Occipital lobe (tissue), 2 donors: ENCODE data around the gene TRMT10B. TPM values are rescaled to one million over a fixed set of nuclear protein-coding genes. Genes with fewer than 3 reads are reported as not detected.

Experiments used
- DNase-seq: peaks from one replicate; lab custom pipeline; 2025; lab: John Stamatoyannopoulos, UW
- total RNA-seq: library from RNA; depleted of rRNA; stranded (reverse); fragments of >200 nt; gene quantifications from one replicate; pipeline ENCODE4 v1.2.3, GENCODE V29; 2014

Gene TRMT10B, protein sequence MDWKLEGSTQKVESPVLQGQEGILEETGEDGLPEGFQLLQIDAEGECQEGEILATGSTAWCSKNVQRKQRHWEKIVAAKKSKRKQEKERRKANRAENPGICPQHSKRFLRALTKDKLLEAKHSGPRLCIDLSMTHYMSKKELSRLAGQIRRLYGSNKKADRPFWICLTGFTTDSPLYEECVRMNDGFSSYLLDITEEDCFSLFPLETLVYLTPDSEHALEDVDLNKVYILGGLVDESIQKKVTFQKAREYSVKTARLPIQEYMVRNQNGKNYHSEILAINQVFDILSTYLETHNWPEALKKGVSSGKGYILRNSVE
- total RNA-seq: 4.8 TPM

DNA sequence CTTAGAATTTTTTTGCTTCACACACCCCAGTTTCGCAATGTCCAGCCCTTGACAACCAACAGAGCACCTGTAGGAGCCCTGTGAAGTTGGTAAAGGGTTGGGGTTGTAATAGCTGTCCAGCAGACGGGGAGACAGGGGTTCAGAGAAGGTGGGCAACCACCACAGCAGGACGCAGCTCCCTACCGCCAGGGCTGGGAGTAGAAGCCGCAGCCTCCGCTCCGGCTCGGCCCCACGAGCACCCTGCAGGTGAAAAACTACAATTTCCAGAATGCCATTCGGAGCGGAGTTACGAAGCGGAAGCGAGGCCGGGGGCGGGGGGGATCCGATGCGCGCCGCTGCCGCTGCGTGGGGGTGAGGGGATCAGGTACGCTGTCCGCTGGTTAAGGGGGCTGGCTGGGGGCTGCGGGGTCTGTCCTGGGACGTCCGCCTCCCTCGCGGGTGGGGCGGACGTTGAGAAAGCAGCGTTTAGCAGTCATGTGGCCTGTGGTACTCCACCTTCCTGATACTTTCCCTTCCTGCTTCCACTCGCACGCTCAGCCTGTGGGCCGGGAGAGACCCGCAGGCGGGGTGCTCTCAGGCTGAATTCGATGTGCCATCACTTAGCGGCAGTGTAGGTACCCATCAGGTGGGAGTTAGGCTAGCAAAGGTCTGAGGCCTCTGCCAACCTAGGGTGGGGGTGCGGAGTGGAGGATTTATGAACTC, at the start of gene TRMT10B:
Gene TRMT10B, plus strand, starts transcription at position 317 of the 702 bp plus-strand sequence. CDS start 8,127 bp downstream, outside the sequence.
- peak; percentile 55 for DNase-seq

DNA sequence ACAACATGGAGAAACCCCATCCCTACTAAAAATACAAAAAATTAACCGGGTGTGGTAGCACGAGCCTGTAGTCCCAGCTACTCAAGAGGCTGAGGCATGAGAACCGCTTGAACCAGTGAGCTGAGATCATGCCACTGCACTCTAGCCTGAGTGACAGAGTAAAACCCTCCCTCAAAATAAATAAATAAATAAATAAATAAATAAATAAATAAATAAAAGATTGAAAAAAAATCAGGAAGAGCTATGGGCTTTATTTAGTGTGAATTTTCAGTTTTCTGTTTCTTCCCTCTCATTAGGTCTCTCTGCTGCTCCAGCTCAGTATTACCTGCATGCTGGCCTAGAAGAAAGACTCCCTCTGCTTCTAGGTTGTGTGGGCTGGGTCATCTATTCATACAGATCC, 47.8 kb upstream of the TRMT10B start:
- DNase-seq: no peak

DNA sequence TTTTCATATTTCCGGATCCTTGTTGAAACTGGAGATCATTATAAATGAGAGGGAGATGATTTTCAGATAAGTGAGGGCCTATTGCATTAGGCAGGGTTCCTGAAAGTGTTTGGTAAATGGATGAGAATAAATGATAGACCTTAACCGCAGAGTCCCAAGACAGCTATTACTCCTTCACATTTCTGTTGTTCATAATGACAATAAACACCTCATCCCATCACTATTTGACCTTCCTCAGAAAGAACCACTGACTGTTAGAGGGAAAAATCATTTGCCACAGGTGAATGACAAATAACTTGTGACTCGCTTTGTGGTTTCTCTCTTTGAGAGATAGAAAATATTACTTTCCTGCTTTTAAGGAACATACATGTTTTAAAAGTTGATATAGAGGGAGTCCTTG, 47.3 kb upstream of the TRMT10B start:
- DNase-seq: no peak

DNA sequence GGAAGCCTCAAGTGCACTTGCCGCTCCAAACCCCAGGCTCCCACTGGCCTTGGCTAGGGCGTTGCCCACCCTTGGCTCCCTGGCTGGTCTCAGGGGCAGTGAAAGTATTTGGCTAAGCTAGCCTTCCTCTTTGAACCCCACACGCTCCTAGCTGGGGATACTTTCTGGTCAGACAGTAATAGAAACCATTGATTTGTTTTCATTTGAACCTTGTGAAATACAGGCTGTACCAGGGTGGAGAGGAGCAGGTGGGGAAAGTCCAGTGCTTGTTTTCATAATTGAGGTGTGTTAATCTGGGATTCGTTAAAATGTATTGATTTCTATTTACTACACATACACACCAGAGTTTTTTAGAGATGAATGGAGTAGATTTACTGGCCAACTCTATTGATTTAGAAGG, 45.9 kb upstream of the TRMT10B start:
- DNase-seq: no peak

DNA sequence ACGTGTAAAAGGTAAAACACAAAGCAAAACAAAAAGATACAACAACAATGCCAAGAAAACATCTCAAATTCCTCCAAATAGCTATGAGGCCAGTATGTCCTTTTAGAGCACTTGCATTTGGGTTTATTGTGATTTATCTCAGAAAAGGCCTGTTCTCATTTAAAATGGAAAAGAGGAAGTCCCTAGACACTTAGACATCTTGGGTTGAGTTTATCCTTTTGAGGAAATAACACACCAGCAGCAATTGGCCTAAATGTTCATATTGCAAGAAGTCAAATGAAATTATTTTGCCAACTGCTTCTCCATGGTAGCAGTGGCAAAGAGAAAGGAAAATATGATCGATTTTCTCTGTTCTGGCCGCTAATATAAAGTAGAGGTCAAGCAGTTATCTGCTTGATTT, 43.6 kb upstream of the TRMT10B start:
- no peak for DNase-seq

DNA sequence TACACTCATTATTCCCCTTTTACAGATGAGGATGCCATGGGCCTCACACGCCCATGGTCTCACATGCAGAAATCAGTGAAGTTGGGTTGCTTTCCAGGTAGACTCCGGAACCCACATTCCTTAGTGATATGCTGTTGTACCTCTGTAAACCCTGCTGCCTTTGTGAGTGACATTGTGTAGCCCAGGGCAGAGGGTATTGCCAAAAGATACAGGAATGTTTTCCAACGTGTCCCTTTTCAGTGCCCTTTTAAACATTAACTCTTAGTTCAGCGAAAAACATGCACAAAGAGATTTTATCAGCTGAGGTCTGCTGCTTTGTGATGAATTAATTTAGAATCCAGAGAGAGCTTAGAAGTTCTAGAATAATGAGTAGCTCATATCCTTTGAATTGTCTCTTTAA, 38.3 kb upstream of the TRMT10B start:
- DNase-seq: no peak

DNA sequence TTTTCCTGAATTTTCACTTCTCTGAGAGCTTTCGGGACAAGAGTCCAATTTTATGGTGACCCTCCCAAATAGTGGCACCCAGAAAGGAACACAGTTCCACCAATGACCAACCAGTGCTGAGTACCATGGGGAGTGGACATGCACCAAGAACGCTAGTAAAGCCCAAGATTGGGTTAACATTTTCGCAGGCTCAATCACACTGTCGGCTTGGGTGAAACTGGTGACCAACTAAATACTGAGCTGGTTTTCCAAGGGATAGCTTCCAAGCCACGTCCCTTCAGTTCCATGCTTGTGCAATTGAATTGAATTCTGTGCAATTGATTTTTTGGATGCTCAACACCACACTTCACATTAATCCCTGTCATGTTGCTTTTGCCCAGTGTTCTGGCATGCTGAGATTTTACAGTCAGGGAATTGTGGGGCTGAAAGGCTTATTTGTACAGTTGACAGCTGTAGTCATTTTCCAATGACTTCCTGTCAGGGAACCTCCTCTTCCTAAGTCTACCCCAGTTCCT, 37.6 kb upstream of the TRMT10B start:
- DNase-seq: no peak

DNA sequence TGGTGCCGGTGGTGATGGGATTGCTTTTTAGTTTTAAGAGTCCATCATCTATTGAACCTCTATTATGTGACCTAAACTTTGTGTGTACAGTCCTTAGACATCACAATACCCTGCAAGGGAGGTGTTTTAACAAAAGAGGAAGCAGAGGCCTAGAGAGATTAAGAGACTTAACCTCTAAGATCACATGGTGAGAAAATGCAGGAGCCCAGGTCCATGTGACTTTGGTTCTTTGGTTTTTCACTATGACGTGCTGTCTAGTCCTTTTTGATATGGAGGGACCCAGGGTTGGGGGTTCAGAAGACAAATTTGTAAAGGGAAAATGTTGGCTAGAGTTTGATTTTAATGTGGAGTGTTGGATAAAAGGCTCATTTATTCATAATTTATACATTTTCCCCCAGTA, 34.1 kb upstream of the TRMT10B start:
- no peak for DNase-seq

DNA sequence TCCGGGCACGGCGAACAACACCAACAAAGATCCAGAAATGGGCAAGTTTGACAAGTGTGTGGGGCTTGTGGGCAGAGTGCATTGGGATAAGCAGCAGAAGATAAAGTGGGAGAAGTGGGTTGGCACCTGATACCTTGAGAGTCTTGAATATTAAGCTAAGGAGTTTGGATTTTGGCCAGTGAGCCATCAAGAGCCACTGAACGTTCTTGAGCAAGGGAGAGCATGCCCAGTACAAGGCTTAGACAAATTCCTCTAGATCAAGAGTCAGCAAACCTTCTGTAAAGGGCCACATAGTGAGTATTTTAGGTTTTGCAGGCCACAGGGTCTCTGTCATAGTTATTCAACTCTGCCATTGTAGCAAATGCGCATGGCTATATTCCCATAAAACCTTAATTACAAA, 26.6 kb upstream of the TRMT10B start:
- DNase-seq: no peak

DNA sequence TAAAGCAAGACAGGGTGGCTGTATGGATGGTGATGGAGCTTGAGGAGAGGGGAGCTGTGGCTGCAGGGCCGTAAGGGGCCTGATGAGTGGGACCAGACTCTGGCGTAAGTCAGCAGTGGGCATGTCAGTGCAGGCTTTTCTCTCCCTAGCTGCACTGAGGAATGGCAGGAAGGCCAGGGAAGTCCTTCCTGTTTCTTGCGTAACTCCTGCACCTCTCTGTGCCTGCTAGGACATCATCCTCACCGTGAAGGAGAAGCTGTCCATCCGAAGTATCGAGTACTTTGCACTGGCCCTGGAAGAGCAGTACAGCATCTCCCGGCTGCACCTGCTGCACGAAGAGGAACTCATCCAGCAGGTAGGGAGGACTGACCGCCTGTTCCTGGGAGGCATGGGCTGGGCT, 24.1 kb upstream of the TRMT10B start:
- no peak for DNase-seq

DNA sequence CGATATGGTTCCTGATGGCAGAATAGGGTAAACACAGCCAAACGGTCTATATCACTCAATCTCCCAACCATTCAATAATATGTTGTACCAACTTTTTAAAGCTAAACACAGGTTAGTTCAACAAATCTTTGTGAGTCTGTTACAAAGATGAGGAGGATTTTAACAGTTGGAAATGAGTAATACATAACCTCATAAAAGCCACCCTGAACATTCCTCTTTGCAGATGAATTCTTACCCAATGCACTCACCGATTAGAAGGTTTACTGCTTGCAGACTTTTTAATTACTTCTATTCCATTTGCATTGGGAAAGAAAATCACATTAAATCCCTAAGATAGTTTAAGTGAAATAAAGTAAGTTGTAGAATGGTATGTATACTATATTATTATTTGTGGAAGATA, 23.3 kb upstream of the TRMT10B start:
- DNase-seq: no peak

DNA sequence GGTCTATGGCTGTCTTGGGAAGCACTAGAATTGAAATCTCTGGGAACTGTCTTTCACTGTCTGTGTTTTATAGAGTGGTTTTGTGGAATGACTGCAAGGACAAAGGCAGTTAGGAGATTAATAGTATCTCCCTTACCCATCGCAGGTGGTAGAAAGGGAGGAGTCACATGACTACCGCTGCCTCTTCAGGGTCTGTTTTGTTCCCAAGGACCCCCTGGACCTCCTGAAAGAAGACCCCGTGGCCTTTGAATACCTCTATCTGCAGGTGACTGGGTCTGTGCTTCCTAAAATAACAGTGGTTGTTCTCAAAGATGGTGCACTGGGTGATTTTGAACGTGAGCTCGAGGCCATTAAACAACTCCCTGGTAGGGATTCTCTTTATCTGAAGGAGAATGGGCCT, 22.8 kb upstream of the TRMT10B start:
- DNase-seq: no peak

DNA sequence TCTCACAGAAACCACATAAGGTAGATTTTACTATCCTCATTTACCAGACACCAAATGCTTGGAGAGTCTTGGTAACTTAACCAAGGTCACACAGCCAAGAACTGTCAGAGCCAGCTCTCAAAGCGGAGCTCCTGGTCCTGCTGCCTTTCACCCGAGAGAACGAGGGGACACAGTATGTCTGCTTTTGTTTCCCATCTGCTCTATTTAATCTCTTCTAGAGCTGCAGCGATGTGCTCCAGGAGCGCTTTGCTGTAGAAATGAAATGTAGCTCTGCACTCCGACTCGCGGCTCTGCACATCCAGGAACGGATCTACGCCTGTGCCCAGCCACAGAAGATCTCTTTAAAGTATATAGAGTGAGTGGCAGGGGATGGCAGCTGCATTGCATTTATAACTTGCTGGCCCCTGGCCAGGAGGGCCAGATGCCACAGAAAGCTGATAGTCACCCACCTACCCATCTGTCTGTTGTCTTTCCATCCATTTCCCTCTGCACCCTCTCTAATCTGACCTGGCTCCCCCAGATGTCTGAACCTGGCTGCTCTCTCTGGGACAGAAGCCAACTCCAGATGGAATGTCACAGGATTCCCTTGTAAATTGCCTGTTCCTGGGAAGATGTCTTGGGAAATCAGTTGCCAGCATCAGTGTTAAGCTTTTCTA, 21.4 kb upstream of the TRMT10B start:
- DNase-seq: no peak

DNA sequence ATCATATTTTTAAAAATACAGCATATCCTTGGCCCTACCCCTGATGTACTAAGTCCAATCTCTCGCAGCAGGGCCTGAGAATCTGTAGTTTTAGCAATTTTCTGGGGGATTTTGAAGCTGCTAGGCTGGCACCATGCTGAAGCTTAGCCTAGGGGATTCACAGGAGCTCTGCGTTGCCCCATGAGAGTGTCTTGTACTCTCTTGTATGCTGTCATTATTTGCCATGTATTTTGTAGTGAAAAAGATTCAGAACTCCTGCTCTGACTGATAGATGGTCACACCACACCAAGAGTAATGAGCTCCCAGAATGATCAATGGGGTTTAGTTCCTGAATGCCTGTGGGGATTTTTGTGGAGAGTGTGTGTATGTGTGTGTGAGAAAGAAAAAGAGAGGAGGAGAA, 20.7 kb upstream of the TRMT10B start:
- DNase-seq: no peak

DNA sequence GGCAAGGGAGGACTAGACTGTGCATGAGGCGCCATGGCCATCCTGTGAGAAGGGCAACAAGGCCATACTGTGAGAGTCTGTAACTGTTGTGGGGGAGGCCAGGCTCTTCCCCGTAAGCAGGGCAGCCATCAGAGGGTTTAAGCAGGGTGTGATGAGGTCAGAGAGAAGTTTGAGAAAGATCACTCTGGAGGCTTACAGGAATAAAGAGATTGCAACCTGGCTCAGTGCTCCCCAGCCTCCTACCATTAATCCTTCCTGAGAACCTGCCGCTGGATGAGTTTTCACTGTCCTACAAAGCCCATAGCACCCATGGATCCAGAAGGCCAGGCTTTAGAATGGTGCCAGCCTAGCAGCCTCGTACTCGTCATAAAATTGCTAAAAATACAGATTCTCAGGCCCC, 14.4 kb upstream of the TRMT10B start:
- no peak for DNase-seq

DNA sequence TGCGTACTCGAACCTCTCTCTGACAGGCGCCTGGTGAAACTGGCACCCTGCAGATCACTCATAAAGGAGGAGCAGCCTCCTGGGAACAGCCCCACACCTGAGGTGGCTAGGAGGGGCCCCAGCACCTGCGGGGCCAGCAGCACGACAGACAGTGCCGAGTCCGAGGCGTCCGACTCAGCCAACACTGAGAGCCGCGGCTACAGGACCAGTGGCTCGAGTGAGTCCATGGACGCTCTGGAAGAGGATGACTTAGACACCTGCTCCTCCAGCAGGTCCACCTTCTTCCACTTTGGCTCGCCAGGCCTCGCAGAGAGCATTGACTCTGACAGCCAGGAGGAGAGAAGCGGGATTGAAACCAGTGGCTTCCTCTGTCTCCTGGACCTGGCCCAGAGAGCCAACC, 13.5 kb upstream of the TRMT10B start:
- DNase-seq: no peak

DNA sequence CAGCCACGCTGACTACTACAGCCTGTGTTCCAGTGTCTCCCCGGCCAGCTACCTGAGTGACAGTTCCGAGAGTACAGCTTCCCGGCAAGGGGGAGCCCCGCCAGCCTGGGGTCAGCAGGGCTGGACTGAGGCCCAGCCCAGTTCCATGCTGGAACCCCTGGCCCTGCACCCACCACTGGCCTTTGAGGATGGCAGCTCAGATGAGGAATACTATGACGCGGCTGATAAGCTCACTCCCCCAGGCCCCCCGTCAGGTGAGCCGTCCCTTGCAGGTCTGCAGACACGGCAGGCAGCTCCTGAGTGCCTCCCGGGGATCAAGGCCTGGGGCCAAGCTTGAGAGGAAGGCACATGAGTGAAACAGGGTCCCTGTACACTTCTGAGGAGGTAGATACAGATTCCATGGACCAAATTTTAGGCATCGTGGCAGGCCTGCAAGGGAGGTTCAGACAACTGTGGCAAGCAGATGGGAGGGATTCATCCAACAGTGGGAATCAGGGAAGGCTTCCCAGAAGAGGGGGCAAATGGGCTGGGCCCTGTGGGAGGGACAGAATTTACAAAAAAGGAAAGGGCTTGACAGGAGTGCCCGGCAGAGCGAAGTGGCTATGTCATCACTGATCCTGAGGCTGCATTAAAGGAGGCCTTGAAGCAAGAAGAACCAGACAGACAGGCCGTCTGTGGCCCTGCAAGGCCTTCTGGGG, 12.8 kb upstream of the TRMT10B start:
- DNase-seq: no peak

DNA sequence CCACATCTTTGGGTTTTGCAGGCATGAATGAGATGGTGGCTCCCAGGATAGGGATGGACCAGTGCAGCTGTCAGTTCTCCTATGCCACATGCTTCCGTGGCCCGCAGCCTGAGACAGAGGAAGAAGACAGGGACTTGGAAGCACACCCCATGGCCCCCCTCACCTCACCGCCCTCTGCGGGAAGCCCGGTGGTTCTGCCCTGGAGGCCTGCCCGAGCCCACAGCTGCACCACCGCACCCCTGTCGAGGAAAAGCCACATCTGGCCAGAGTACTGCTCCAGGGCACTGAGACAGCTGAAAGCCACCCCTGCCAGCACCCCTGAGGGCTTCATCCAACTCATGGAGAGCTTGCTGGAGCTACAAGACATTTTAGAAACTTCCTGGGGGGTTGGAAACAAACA, 7.6 kb upstream of the TRMT10B start:
- no peak for DNase-seq

DNA sequence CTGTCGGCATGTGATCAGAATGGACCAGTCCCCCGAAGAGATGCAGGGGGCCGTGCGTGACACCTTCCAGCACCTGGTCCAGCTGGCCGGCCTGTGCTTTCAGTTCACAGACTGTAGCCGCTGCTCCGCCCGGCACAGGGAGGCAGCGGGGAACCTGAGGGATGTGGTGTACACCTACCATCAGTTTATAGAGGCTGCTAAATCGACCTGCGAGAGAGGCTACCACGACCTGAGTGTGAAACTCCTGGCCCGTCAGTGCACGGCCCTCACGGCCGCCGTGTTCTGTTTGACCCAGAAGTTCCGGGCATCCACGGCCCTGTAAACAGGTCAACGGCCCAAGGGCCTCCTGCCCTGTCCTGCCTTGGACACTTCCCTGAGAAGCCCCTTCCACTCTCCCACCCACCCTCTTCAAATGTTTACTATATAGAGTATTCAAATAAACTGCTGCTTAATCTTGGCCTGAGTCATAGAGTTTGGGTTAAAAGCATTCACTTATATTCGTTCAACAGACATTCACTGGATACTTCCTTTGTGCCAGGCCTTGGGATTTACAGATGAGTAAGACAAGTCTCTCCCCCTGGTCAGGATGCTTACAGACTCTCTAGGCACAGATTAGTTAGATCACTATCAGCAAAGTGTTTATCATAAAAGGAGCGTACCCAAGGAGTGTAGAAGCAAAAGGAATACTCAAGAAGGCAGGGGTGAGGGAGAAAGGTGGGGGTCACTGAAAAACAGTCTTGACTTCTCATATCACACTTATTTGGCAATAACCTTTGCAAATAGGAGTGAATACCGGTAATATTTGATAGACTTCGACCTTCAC, 6.9 kb upstream of the TRMT10B start:
- DNase-seq: no peak

DNA sequence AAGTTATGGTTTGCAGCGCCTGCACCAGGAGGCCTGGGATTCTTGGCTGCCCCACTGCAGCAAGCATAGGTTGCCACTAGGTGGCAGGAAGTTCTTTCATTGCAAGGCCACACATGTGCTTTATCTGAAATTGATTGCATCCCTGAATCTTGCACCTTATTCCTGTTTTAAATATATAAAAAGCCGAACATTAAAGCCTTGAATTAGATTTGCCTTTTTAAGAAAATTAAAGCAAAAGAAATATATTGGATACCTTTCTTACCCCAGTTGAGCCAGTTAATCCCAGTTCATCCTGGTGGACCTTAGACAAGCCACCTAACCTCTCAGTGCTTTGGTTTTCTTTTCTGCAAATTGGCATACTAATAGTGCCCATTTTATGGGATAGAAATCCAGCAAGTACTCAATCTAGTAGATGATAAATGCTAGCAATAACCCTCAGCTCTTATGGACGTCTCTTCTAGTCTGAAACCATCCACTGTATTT, 6.3 kb upstream of the TRMT10B start:
- no peak for DNase-seq

DNA sequence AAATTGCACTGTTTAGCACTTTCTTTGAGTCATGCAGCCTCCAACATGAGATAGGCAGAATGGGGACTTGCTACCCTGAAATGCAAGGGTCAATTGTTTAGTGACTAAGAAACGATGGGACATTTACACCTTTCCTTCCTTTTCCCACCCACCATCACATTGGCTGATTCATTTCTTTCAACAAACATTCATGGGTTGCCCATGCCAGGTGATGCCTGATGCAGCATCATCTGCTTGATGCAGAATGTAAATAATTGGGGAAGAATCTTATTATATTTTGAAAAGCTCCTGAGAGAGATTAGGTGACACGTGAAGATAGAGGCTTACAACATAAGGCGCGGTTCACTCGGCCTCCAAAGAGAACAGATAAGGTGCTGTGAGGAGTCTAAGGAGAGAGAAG, 4.5 kb upstream of the TRMT10B start:
- DNase-seq: no peak
